ENCODE data around the gene CAPG. TPM values are rescaled to one million over a fixed set of nuclear protein-coding genes. Genes with fewer than 3 reads are reported as not detected.
A peak's percentile ranks its signal among the peaks of the same experiment; 100 is the strongest.

CAPG gene
- total RNA-seq, 2 experiments from 2014 or later = 10.2 to 10.7 TPM

DNA sequence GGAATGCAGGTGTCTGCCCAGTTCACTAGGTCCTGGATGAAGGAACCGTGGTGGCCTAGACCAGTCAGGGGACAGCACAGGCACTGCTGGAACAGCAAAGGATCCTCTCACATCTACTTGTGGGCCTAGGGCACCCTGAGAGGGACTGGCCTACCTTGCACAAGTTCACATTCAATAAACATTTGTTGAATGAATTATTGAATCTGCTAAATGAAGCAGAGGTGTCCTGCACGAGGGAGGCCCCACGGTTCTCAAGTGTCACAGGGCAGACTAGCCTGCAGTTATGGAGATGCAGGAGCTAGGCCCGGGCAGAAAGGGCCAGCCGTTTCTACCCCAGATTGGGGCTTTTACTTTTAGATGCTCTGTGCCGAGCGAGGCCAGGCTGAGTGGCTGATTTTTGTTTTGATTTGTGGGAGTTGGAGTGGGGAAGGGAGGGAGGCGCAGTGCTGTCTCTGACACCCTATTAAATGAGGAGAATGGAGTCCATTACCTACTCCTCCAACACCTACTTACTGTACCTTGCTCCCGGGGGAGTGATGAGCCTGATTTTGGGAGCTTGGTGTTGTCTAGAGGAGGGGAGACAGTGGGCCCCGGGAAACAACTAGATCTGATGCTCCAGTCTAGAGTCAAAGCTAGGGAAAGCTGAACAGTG lies 26.8 kb upstream of the CAPG start:
- H3K4me3 Mint-ChIP-seq = peak overlapping the region; percentile 76
- intact Hi-C loops (cut with micrococcal nuclease) = loop anchor here (5.0 kb wide), 1 partner anchor 1005 kb away; the partner anchor contains the start of gene KDM3A
- CTCF ChIA-PET = interaction anchor here (0.8 to 3.2 kb wide), 4 partner anchors 17 to 199 kb away, joined by 3 to 22 read pairs (median 8); partner anchors contain the start of genes MAT2A and SH2D6

GRCh38 chr2:85435981-85436835 lies 26.0 kb upstream of the CAPG start:
- intact Hi-C loops (cut with micrococcal nuclease) = loop anchor here (5.0 kb wide), 1 partner anchor 1006 kb away; the partner anchor contains the start of gene KDM3A
- DNase-seq = no peak
- no peaks in the 10 kb centered on the region for H3K36me3 Mint-ChIP-seq (ENCODE audit: low read depth)
- no peaks in the 10 kb centered on the region for H3K9me3 Mint-ChIP-seq
- H3K27me3 Mint-ChIP-seq (ENCODE audit: low read depth) = no peaks in the 10 kb centered on the region
- CTCF ChIA-PET = interaction anchor here (2.5 to 3.2 kb wide), 2 partner anchors 16 to 116 kb away, joined by 9 to 22 read pairs; partner anchors contain the start of gene SH2D6
- peaks cover 26% of the 10 kb centered on the region for H3K4me1 Mint-ChIP-seq (ENCODE audit: low read depth)
- H3K4me3 Mint-ChIP-seq = peak overlapping the region; percentile 76
- peak overlapping the region; percentile 89 for H3K27ac Mint-ChIP-seq

More for the DNA sequence above, 26.8 kb upstream of the CAPG start:
- H3K27ac Mint-ChIP-seq = peak overlapping the region; percentile 89
- no peaks in the 10 kb centered on the region for H3K9me3 Mint-ChIP-seq
- H3K27me3 Mint-ChIP-seq (ENCODE audit: low read depth) = no peaks in the 10 kb centered on the region
- no peak for DNase-seq
- H3K36me3 Mint-ChIP-seq (ENCODE audit: low read depth) = no peaks in the 10 kb centered on the region
- peaks cover 26% of the 10 kb centered on the region for H3K4me1 Mint-ChIP-seq (ENCODE audit: low read depth)

DNA sequence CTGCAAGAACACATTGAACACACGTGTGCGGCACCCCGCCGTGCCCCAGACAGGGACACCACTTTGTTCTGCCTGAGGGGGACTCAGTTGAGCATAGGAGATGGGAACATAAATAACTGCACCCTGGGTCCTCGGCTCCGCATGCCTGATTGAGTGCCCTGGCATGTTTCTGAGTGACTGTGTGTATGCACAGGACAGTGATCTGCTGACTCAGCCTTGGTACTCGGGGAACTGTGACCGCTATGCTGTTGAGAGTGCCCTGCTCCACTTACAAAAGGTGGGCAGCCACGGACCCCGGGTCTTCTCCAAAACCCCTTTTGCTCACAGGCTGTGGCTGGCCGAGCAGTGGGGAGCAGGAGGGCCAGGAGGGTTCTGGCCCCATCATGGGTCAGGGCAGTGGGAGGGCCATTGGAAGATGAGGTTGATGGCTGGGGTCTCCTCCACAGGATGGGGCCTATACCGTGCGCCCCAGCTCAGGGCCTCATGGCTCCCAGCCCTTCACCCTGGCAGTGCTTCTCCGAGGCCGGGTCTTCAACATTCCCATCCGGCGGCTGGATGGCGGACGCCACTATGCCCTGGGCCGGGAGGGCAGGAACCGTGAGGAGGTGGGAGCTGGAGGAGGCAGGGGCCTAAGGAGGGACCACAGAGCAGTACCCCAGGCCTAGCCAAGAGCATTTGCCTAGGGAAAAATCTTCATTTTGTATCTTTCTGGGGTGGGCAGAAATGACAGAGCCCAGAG lies 25.2 kb upstream of the CAPG start:
- intact Hi-C loops (cut with micrococcal nuclease) = loop anchor here (5.0 kb wide), 1 partner anchor 1007 kb away; the partner anchor contains the start of gene KDM3A
- H3K27ac Mint-ChIP-seq = no peak overlapping the region
- H3K27me3 Mint-ChIP-seq (ENCODE audit: low read depth) = no peaks in the 10 kb centered on the region
- H3K36me3 Mint-ChIP-seq (ENCODE audit: low read depth) = no peaks in the 10 kb centered on the region
- no peaks in the 10 kb centered on the region for H3K9me3 Mint-ChIP-seq
- H3K4me3 Mint-ChIP-seq = no peak overlapping the region
- peaks cover 26% of the 10 kb centered on the region for H3K4me1 Mint-ChIP-seq (ENCODE audit: low read depth)
- CTCF ChIA-PET = no interaction called here
- no peak for DNase-seq

DNA sequence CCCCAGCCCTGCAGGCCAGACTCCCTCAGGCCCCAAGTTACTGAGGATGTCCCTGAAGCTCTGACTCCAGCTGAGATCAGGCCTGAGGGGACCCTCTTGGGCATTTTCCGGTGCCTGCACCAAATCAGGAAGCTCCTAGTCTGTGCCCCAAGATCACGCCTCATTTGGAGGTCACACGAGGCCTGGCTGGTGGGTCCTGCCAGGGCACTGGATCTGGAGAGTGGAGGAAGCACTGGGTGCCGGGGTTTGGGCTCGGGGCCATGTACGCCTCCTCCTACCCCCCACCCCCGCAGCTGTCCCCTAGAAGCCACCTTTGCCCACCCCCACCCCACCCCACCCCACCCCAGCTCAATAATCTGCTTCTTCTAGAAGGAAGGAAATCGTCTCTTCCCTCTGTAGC lies 24.5 kb upstream of the CAPG start:
- no peak for DNase-seq
- Mint-ChIP-seq H3K4me3 (no peak overlapping the region), H3K36me3 (ENCODE audit: low read depth) (no peaks in the 10 kb centered on the region), H3K4me1 (ENCODE audit: low read depth) (peaks cover 22% of the 10 kb centered on the region), H3K27ac (no peak overlapping the region), H3K27me3 (ENCODE audit: low read depth) (no peaks in the 10 kb centered on the region), H3K9me3 (no peaks in the 10 kb centered on the region)
- CTCF ChIA-PET = no interaction called here
- intact Hi-C loops (cut with micrococcal nuclease) = loop anchor here (5.0 kb wide), 1 partner anchor 1008 kb away; the partner anchor contains the start of gene KDM3A

DNA sequence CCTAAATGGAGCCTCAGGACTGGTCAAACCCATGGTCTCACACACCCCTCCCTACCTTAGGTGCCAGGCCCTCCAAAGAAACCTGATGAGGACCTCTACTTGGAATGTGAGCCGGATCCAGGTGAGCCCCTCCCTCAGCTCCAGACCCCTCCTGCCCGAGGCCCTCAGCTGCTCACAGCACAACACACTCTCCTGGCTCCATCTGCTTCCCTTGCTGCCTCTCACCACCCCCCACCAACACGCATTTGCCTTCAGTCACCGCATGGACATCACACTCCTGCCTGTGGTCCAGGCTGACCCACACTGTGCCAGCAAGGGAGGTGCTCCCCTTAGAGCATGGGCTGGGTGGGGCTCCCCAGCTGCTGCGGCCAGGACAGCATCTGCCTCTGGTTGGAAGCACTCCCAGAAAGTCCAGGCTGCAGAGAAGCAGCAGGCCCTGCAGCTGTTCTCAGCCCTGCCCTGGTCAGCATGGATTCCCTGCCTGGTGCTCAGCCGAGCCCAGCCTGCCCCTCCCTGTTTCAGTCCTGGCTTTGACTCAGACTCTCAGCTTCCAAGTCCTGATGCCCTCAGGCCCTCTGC lies 23.4 kb upstream of the CAPG start:
- H3K27me3 Mint-ChIP-seq (ENCODE audit: low read depth) = no peaks in the 10 kb centered on the region
- CTCF ChIA-PET = interaction anchor here (1.3 kb wide), 1 partner anchor 105 kb away, joined by 3 read pairs; the partner anchor contains the start of gene MAT2A
- no peak overlapping the region for H3K4me3 Mint-ChIP-seq
- DNase-seq = no peak
- intact Hi-C loops (cut with micrococcal nuclease) = no loop called here
- H3K9me3 Mint-ChIP-seq = no peaks in the 10 kb centered on the region
- no peaks in the 10 kb centered on the region for H3K36me3 Mint-ChIP-seq (ENCODE audit: low read depth)
- H3K27ac Mint-ChIP-seq = no peak overlapping the region
- H3K4me1 Mint-ChIP-seq (ENCODE audit: low read depth) = peaks cover 12% of the 10 kb centered on the region

DNA sequence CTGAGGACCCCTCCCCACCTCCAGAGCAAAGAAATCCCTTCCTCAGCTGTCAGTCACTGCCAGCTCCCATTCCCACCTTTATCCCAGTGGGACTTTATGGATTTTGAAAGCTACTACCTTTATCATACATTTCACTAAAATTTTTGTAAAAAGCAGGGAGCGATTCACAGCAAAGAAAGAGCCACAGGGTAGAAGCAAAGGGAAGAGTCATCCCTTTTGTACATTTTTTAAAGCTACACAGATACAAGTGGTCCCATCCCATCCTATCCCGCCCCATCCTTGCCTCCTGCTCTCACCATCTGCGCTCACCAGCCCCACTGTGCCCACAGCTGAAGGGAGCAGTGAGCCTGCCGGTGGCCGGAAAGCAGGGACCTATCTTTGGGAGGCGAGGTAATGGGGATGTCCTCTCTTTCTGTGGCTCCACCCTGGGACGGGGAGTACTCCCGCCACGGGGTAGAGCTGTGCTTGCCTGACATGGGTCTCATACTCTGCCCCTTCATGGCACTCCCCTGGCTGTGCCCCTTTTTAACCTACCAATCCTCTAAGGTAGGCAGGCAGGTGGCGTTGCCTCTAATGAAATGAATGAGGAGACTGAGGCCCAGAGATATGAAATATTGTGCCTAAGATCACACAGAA lies 21.5 kb upstream of the CAPG start:
- CTCF ChIA-PET = interaction anchor here (1.1 kb wide), 1 partner anchor 121 kb away, joined by 3 read pairs; no protein-coding TSS in a partner anchor

GRCh38 chr2:85430752-85431569 lies 20.8 kb upstream of the CAPG start:
- no peak for DNase-seq
- H3K36me3 Mint-ChIP-seq (ENCODE audit: low read depth) = no peaks in the 10 kb centered on the region
- CTCF ChIA-PET = interaction anchor here (1.1 to 3.2 kb wide), 2 partner anchors 11 to 121 kb away, joined by 3 to 22 read pairs; partner anchors contain the start of gene SH2D6
- no peak overlapping the region for H3K27ac Mint-ChIP-seq
- H3K9me3 Mint-ChIP-seq = no peaks in the 10 kb centered on the region
- no peaks in the 10 kb centered on the region for H3K27me3 Mint-ChIP-seq (ENCODE audit: low read depth)
- H3K4me1 Mint-ChIP-seq (ENCODE audit: low read depth) = no peaks in the 10 kb centered on the region
- no peak overlapping the region for H3K4me3 Mint-ChIP-seq
- intact Hi-C loops (cut with micrococcal nuclease) = no loop called here

More for the DNA sequence above, 21.5 kb upstream of the CAPG start:
- Mint-ChIP-seq H3K4me1 (ENCODE audit: low read depth) (no peaks in the 10 kb centered on the region), H3K36me3 (ENCODE audit: low read depth) (no peaks in the 10 kb centered on the region), H3K27me3 (ENCODE audit: low read depth) (no peaks in the 10 kb centered on the region), H3K9me3 (no peaks in the 10 kb centered on the region), H3K4me3 (no peak overlapping the region), H3K27ac (no peak overlapping the region)
- DNase-seq = no peak
- intact Hi-C loops (cut with micrococcal nuclease) = no loop called here

- H3K27ac Mint-ChIP-seq = no peak overlapping the region
Observed at GRCh38 chr2:85429924-85430289, 19.7 kb upstream of the CAPG start.

GRCh38 chr2:85429213-85429923 lies 19.2 kb upstream of the CAPG start:
- Mint-ChIP-seq H3K27ac (no peak overlapping the region), H3K36me3 (ENCODE audit: low read depth) (no peaks in the 10 kb centered on the region), H3K4me3 (no peak overlapping the region), H3K9me3 (no peaks in the 10 kb centered on the region), H3K27me3 (ENCODE audit: low read depth) (no peaks in the 10 kb centered on the region), H3K4me1 (ENCODE audit: low read depth) (no peaks in the 10 kb centered on the region)
- DNase-seq = no peak
- CTCF ChIA-PET = interaction anchor here (0.8 to 3.2 kb wide), 6 partner anchors 9 to 124 kb away, joined by 3 to 22 read pairs (median 4); partner anchors contain the start of gene SH2D6
- intact Hi-C loops (cut with micrococcal nuclease) = no loop called here

More at GRCh38 chr2:85429924-85430289, 19.7 kb upstream of the CAPG start:
- CTCF ChIA-PET = interaction anchor here (1.1 to 3.2 kb wide), 3 partner anchors 10 to 122 kb away, joined by 4 to 22 read pairs (median 9); partner anchors contain the start of gene SH2D6
- Mint-ChIP-seq H3K9me3 (no peaks in the 10 kb centered on the region), H3K4me3 (no peak overlapping the region), H3K27me3 (ENCODE audit: low read depth) (no peaks in the 10 kb centered on the region), H3K36me3 (ENCODE audit: low read depth) (no peaks in the 10 kb centered on the region), H3K4me1 (ENCODE audit: low read depth) (no peaks in the 10 kb centered on the region)
- DNase-seq = no peak
- intact Hi-C loops (cut with micrococcal nuclease) = no loop called here

DNA sequence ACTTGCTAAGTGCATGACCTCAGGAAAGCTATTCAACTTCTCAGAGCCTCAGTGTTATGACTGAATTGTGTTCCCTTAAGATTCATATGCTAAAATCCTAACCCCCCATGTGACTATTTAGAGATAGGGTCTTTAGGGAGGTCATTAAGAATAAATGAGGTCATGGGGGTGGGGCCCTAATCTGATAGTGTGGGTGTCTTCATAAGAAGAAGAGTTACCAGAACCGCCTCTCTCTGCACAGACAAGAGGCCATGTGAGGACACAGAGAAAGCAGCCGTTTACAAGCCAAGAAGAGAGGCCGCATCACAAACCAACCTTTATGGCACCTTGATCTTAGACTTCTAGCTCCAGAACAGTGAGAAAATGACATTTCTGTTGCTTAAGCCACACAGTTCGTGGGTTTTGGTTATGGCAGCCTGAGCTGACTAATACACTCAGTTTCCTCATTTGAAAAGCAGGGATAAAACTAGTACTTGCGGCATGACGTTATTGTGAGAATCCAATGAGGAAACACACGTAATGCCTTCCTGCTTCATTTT lies 18.2 kb upstream of the CAPG start:
- no peaks in the 10 kb centered on the region for H3K27me3 Mint-ChIP-seq (ENCODE audit: low read depth)
- no peak overlapping the region for H3K27ac Mint-ChIP-seq
- H3K4me3 Mint-ChIP-seq = no peak overlapping the region
- no peaks in the 10 kb centered on the region for H3K4me1 Mint-ChIP-seq (ENCODE audit: low read depth)
- intact Hi-C loops (cut with micrococcal nuclease) = no loop called here
- no peak for DNase-seq
- H3K9me3 Mint-ChIP-seq = no peaks in the 10 kb centered on the region
- H3K36me3 Mint-ChIP-seq (ENCODE audit: low read depth) = no peaks in the 10 kb centered on the region
- CTCF ChIA-PET = interaction anchor here (0.5 to 3.2 kb wide), 5 partner anchors 8 to 210 kb away, joined by 3 to 22 read pairs (median 4); partner anchors contain the start of gene SH2D6
